ENCODE data around the gene TACC3. TPM values are rescaled to one million over a fixed set of nuclear protein-coding genes. Genes with fewer than 3 reads are reported as not detected.

TACC3 gene
- total RNA-seq, 4 donors from 2014 or later: 2.5 to 8.8 (median 5.8) TPM

- Histone ChIP-seq H3K9me3 (no peaks in the 10 kb centered on the region), H3K27ac (replicated peaks in 1 of 4) (no peak overlapping the region), H3K4me3 (no peak overlapping the region), H3K27me3 (peaks cover 0 to 33% (median 0%) of the 10 kb centered on the region in 4 donors), H3K4me1 (peaks cover 0 to 6% (median 3%) of the 10 kb centered on the region in 4 donors), H3K36me3 (no peaks in the 10 kb centered on the region)
- DNase-seq (ENCODE audit: extremely low spot score): no peak
- intact Hi-C loops (cut with DNase I): no loop called here
- TF ChIP-seq EP300 (IDR thresholded peaks at IDR 0.05): no peak
- TF ChIP-seq POLR2AphosphoS5 (IDR thresholded peaks at IDR 0.05): no peak
- no peak for TF ChIP-seq CTCF (IDR thresholded peaks at IDR 0.05)
- no peak for TF ChIP-seq POLR2A (IDR thresholded peaks at IDR 0.05; ENCODE audit: low read depth)
- WGBS: 80% methylated on average over 1 of the region's 10 CpGs
Observed at GRCh38 chr4:1783015-1783414, 61.7 kb downstream of the TACC3 start.

GRCh38 chr4:1783970-1784369, 62.6 kb downstream of the TACC3 start:
- Histone ChIP-seq H3K9me3 (no peaks in the 10 kb centered on the region), H3K27me3 (peaks cover 0 to 23% (median 0%) of the 10 kb centered on the region in 4 donors), H3K36me3 (no peaks in the 10 kb centered on the region), H3K4me1 (peaks cover 0 to 6% (median 3%) of the 10 kb centered on the region in 4 donors), H3K27ac (replicated peaks in 1 of 4) (no peak overlapping the region), H3K4me3 (no peak overlapping the region)
- intact Hi-C loops (cut with DNase I): no loop called here
- 78% methylated on average over 5 of the region's 12 CpGs for WGBS
- no peak for DNase-seq (ENCODE audit: extremely low spot score)
- TF ChIP-seq CTCF (IDR thresholded peaks at IDR 0.05) (no peak), POLR2AphosphoS5 (IDR thresholded peaks at IDR 0.05) (no peak), POLR2A (IDR thresholded peaks at IDR 0.05; ENCODE audit: low read depth) (no peak), EP300 (IDR thresholded peaks at IDR 0.05) (no peak)

- H3K27ac ChIP-seq (replicated peaks in 1 of 4): no peak overlapping the region
- H3K36me3 ChIP-seq: no peaks in the 10 kb centered on the region
- no peak overlapping the region for H3K4me3 ChIP-seq
- intact Hi-C loops (cut with DNase I): no loop called here
- peaks cover 0 to 6% (median 3%) of the 10 kb centered on the region in 4 donors for H3K4me1 ChIP-seq
- peaks cover 0 to 20% (median 0%) of the 10 kb centered on the region in 4 donors for H3K27me3 ChIP-seq
- no peak for DNase-seq (ENCODE audit: extremely low spot score)
- no peaks in the 10 kb centered on the region for H3K9me3 ChIP-seq
- no peak for TF ChIP-seq EP300 (IDR thresholded peaks at IDR 0.05)
- 88% methylated on average over 3 of the region's 10 CpGs for WGBS
Observed at GRCh38 chr4:1784395-1784788, 63.1 kb downstream of the TACC3 start.

- peaks cover 0 to 19% (median 0%) of the 10 kb centered on the region in 4 donors for H3K27me3 ChIP-seq
- no peak overlapping the region for H3K4me3 ChIP-seq
- no peak for DNase-seq (ENCODE audit: extremely low spot score)
- TF ChIP-seq CTCF (IDR thresholded peaks at IDR 0.05) (no peak), POLR2AphosphoS5 (IDR thresholded peaks at IDR 0.05) (no peak), POLR2A (IDR thresholded peaks at IDR 0.05; ENCODE audit: low read depth) (no peak), EP300 (IDR thresholded peaks at IDR 0.05) (no peak)
- intact Hi-C loops (cut with DNase I): no loop called here
- H3K36me3 ChIP-seq: no peaks in the 10 kb centered on the region
- no peak overlapping the region for H3K27ac ChIP-seq (replicated peaks in 1 of 4)
- WGBS: 80% methylated on average over 5 of the region's 17 CpGs
- H3K4me1 ChIP-seq: peaks cover 0 to 6% (median 3%) of the 10 kb centered on the region in 4 donors
- no peaks in the 10 kb centered on the region for H3K9me3 ChIP-seq
Observed at GRCh38 chr4:1784789-1785591, 63.7 kb downstream of the TACC3 start.

- WGBS: 93% methylated on average over 11 of the region's 11 CpGs
- Histone ChIP-seq H3K27ac (replicated peaks in 1 of 4) (no peak overlapping the region), H3K27me3 (peaks cover 0 to 23% (median 0%) of the 10 kb centered on the region in 4 donors), H3K36me3 (no peaks in the 10 kb centered on the region), H3K4me3 (no peak overlapping the region), H3K9me3 (no peaks in the 10 kb centered on the region), H3K4me1 (peaks cover 0 to 6% (median 3%) of the 10 kb centered on the region in 4 donors)
- intact Hi-C loops (cut with DNase I): no loop called here
- DNase-seq (ENCODE audit: extremely low spot score): no peak
- TF ChIP-seq EP300 (IDR thresholded peaks at IDR 0.05): no peak
- no peak for TF ChIP-seq POLR2AphosphoS5 (IDR thresholded peaks at IDR 0.05)
- TF ChIP-seq CTCF (IDR thresholded peaks at IDR 0.05): no peak
- no peak for TF ChIP-seq POLR2A (IDR thresholded peaks at IDR 0.05; ENCODE audit: low read depth)
Observed at GRCh38 chr4:1785592-1785991, 64.3 kb downstream of the TACC3 start.

Measured in esophagus muscularis mucosa (tissue), 4 donors.